Skin epidermis (tissue), 12 donors: ENCODE measurements around the gene DES.
A peak's percentile ranks its signal among the peaks of the same experiment; 100 is the strongest.

ENCODE experiments used
- H3K27ac ChIP-seq, 21 experiments: fragments of 200-600 bp; sonication (generic) in 11 of 21; one replicate each; pipeline ENCODE4 v1.5.0; 2020; ENCODE audit warnings: mild to moderate bottlenecking in 3 of 21, inconsistent platforms in 2 of 21, moderate library complexity in 2 of 21
- H3K4me3 ChIP-seq, 7 experiments: fragments of 200-600 bp; sonication (generic) in 2 of 7; one replicate each; pipeline ENCODE4 v1.5.0; 2020; ENCODE audit warnings: inconsistent platforms in 2 of 7, mild to moderate bottlenecking in 2 of 7, moderate library complexity in 1 of 7

Gene DES

DNA sequence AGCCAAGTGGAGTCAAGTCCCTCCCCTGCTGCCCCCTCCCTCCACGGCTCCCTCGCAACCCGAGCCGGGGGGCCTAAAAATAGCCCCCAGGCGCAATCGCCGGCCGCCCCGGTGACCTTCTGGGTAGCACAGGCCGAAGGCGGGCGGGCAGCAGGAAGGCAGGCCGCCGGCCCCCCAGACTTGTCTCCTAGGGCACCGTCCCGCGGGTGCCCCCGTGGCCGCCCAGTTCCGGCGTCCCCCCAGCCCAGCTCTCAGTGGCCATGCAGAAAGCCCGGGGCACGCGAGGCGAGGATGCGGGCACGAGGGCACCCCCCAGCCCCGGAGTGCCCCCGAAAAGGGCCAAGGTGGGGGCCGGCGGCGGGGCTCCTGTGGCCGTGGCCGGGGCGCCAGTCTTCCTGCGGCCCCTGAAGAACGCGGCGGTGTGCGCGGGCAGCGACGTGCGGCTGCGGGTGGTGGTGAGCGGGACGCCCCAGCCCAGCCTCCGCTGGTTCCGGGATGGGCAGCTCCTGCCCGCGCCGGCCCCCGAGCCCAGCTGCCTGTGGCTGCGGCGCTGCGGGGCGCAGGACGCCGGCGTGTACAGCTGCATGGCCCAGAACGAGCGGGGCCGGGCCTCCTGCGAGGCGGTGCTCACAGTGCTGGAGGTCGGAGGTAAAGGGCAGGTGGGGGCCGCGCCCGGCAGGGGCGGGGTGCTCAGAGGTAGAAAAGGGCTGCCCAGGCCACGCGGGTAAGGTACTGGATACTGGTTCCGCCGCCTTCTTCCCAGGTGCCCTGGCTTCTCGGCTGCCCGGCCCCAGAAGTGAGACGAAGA lies 16.7 kb downstream of the DES start, which contains the start of gene SPEG:
SPEG (plus strand) TSS at position 126 of the 808 bp plus-strand sequence; CDS start at position 261, 135 bp downstream.
- Histone ChIP-seq H3K27ac (peak within 1 kb of the TSS in 1 of 21 experiments; percentile 31), H3K4me3 (no peak within 1 kb of the TSS)

DNA sequence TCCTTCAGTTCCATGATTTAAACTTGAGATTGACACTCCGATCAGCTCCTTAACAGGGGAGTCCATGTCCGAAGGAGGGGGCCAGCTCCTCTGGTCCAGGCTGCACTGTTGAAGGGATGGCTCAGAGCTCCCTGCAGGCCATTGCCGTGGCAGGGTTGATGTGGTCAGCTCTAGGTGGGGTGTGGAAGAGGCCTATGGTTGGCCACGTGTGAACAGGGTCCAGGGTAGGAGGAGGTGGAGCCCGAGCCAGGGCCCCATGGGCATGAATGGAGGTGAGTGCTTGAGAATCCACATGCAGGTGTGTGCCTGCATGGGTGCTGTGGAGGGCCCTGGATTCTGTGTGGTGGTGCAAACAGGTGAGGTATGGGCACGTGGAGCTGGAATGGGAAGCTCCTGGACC lies 17.5 kb downstream of the DES start:
- no peak overlapping the region for H3K4me3 ChIP-seq
- H3K27ac ChIP-seq, result no peak overlapping the region

DNA sequence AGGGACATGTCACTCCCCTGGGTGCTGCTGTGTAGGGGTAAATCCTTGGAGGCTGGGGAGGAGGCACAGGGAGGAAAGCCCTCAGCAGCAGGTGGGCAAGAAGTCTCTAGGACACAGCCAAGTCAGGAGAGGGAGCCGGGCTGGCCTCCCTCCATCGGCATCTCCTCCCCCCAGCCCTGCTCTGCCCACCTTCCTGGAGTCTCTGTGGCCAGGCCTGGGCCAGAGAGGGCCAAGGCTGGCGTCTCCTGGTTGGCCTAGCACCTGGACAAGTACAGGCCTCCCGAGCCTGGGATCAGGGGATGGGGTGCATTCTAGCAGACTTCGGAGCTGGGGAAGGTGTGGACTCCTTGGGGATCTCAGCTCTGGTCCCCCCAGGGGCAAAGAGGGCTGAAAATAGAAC lies 18.3 kb downstream of the DES start:
- H3K4me3 ChIP-seq, result no peak overlapping the region

DNA sequence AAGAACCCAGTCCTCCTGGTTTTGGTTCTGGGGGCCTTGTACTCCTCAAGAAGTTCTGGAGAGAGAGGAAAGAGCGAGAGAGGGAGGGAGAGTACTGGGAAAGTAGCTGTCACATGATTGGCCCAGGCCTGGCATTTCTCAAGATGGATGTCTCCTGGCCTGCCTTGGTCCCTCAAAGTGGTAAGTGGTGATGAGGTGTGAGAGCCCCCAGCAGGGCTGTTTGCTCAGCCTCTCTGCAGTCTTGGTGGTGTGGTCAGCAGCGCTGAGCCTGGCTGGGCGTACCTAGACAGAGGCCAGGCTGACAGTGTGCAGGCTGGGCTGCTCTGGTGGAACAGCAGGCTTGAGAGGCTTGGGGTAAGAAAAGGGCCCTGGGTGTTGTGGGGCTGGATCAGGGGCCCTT lies 19.0 kb downstream of the DES start:
- no peak overlapping the region for H3K27ac ChIP-seq
- H3K4me3 ChIP-seq, result no peak overlapping the region

More for the DNA sequence above, 18.3 kb downstream of the DES start:
- no peak overlapping the region for H3K27ac ChIP-seq

DNA sequence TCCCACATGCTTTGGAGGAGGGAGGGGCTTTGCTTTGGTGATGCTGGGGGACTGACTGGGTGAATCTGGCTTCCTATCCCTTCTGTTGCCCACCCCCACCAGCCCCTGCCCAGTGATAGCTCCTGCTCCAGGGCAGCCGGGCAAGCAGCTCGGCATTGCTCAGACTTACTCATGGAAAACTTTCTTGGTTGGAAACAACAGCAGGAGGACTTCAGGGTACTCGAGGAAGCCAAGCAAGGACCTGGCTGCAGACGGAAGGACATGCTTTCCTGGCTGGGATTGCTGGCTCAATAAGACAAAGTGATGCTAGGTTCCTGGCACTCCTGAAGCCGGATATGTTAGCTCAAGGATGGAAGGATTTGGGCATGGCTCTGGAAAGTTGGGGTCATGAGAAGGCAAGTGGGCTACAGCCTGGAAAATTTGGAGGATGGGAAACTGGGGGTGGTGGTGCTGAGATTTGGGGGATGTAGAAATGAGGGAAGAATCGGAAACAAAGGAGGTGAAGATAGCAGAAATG lies 19.6 kb downstream of the DES start:
- H3K27ac ChIP-seq, result no peak overlapping the region
- no peak overlapping the region for H3K4me3 ChIP-seq

DNA sequence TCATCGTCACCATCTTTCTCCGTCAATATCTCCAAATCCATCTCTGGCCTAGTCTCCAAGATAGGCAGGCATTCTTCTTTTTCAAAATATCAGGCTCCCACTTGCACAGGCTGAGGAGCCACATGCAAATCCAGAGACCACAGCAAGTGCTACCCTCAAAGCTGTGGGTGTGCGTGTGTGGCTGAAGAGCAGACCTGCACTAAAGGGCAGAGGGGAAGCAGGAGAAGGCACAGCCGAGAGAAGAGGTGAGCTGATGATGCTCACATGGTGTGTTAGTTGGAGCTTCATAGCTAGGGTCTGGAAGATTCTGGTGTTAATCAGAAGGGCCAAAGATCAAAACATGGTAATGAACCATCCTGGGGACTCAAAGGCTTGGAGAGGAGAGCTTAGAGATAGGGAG lies 20.3 kb downstream of the DES start:
- Histone ChIP-seq H3K4me3 (no peak overlapping the region), H3K27ac (no peak overlapping the region)

DNA sequence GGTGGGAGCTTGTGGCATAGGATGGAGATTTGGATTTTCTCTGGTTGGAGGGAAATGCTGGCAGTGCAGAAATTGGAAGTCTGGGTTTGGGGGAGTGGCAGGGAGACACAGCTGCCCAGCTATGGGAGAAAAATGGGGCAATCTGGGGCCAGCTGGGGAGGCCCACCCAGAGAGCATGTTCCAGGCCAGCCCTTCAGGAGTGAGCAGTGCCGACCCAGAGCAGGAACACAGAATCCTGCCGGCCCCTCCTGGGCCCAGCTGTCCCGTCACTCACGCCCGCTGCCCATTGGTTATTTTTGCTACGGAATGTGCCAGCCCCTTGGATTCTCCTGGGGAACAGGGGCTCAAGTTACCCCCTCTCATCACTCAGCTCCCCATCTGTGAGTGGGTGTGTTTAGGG lies 21.3 kb downstream of the DES start:
- Histone ChIP-seq H3K4me3 (no peak overlapping the region), H3K27ac (no peak overlapping the region)

DNA sequence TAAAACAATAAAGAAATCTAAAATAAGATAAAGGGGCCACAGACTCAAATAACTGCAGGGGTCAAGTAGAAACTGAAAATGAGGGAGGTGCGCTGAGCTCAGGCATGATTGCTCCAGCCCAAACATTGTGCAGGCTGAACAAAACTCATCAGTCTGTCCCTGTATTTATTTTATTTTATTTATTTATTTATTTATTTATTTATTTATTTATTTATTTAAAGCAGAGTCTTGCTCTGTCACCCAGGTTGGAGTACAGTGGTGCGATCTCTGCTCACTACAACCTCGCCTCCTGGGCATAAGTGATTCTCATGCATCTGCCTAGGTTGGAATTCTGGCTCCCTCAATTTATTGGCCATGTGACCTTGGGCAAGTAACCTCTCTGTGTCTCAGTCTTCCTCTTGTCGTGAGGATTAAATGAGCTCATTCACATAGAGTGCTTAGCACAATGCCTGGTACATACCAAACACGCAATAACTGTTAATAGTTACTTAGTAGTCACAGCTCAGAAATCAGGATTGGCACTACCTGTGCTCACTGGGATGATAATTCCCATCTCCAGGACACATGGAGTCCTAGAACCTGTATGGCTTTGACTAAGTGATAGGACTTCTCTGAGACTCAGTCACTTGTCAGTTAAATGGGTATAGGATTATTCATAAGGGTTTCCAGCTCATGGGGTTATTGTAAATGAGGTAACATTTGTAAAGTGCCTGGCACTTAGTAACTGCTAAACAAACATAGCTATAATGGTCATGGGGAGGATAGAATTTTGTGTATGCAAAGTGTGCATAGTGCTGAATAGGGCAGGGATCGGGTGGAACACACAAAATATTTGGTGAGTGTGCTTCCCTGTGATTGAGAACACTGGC lies 22.4 kb downstream of the DES start:
- no peak overlapping the region for H3K27ac ChIP-seq
- H3K4me3 ChIP-seq, result no peak overlapping the region

DNA sequence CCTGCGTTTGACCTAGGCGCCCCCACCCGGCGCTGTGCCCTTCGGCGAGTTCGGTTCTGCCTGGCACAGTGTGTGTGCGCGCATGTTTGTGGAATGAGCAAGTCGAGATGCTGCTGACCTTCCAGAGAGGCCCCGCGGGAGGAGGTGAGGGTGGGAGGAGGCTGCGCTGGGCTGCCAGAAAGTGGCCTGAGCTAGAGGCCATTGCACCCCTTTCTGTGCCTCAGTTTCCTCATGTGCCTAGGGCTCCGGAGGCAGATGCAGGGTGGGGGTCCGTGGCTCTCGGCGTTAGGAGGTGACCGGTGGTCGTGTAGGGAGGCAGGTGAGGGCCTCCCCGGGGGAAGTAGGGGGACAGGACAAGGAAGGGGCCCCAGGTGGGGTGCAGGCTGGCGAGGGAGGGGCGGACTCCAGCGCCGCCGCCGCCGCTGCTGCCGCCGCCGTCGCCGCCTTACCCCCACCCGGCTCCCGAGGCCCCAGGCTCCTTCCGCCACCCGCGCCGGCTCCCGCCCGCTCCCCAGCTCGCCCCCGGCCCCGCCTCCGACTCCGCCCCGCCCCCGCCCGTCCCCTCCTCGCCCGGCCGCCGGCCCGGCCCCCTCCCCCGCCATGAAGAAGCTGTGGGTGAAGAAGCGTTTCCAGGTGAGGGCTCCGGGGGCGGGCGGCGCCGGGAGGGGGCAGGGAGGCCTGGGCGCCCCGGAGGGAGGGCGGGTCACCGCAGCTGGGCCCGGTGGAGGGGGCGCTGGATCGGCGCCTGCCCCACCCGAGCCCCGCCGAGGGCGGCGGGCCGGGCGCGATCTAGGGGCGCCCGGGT lies 23.5 kb downstream of the DES start:
- H3K4me3 ChIP-seq, result peak overlapping the region; percentile 41 to 60 (median 47)

DNA sequence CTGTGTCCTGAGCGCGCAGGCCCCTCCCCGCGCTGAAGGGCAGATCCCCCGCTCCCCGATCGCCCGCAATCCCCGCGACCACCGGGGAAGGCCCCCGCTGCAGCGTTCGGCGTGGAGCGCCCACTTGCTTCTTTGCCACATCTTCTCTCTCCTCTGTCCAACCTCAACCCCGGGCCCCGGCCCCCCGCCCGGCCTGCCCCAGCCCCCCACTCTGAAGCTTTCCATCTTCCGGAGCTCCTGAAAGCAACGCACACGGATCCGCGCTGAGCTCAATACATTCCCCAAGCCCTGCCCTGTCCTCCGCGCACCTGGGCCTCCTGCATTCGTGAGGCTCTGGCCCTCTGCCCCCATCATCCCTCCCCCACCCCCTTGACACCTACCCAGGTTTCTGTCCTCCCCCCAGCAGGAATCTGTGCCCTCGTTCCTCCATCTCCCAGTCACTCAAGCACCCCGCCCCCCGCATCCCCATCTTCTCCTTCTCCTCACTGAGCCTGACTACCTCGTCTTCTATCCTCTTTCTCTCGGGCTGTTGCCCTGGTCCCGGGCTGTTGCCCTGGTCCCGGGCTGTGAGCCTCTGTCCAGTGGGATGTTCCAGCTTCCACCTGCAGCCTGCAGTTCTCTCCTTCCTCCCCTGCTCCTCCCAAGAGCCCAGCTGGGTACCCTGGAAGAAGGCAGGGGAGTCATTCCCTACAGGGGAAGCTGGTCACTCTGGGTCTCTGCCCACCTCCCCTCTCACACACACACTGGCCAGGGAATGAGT lies 24.3 kb downstream of the DES start:
- Histone ChIP-seq H3K4me3 (peak overlapping the region; percentile 41 to 60 (median 47)), H3K27ac (peak overlapping the region in 13 of 21 experiments; percentile 25 to 77 (median 51))

More for the DNA sequence above, 23.5 kb downstream of the DES start:
- H3K27ac ChIP-seq, result peak overlapping the region in 13 of 21 experiments; percentile 25 to 77 (median 51)

DNA sequence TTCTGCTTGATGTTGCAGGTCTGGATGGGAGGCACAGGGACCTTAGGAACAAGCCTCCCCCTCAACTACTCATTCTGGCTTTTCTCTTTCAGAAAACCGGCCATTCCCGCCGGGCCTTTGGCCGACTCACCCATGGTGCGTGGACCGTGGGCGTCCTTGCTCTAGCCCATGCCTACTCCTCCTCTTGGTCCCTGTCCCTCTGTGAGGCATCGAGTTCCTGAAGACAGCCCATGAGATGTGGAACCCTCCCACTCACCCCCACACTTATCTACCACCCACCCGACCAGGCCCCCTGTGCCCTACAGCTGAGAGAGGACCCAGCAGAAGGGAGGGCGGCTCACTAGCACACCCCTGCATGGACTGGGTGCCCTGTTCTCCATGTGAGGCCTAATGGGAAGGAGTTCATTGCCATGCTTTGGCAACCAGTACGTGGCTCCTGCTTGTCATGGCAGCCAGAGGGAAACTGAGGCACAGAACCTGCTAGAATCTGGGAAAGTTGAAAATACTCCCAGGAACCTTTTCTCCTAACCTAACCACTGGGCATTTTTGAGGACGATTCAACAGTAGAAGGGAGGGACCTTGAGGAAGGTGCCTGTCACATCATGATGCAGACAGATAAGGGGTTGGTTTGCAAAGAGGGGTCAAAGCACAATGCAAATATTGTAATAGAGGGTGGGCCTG lies 25.0 kb downstream of the DES start:
- Histone ChIP-seq H3K4me3 (no peak overlapping the region), H3K27ac (no peak overlapping the region)

DNA sequence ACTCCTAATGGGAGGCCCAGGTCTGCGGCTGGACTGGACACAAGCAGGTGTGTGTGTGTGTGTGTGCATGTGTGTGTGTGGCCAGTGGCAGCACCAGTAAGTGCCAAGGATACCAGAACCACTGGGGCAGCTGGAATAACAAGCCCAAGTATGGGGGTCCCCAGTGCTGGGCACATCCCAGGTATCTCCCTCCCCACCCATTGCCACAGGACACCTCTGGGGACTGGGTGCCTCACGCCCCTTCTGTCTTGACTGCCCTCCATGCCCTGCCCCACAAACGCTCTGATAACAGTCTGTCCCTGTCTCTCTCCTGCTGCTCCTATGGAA lies 25.5 kb downstream of the DES start:
- H3K4me3 ChIP-seq, result no peak overlapping the region
- no peak overlapping the region for H3K27ac ChIP-seq

DNA sequence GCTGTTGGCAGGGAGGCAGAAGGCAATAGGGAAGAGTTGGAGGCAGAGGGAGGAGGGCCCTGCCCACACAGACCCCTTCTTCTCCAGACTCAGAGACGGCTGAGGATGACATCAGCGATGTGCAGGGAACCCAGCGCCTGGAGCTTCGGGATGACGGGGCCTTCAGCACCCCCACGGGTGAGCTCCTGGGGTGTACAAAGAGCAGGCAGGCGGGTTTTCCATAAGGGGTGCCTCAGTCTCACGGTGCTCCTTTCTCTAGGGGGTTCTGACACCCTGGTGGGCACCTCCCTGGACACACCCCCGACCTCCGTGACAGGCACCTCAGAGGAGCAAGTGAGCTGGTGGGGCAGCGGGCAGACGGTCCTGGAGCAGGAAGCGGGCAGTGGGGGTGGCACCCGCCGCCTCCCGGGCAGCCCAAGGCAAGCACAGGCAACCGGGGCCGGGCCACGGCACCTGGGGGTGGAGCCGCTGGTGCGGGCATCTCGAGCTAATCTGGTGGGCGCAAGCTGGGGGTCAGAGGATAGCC lies 26.5 kb downstream of the DES start:
- Histone ChIP-seq H3K27ac (no peak overlapping the region), H3K4me3 (no peak overlapping the region)

DNA sequence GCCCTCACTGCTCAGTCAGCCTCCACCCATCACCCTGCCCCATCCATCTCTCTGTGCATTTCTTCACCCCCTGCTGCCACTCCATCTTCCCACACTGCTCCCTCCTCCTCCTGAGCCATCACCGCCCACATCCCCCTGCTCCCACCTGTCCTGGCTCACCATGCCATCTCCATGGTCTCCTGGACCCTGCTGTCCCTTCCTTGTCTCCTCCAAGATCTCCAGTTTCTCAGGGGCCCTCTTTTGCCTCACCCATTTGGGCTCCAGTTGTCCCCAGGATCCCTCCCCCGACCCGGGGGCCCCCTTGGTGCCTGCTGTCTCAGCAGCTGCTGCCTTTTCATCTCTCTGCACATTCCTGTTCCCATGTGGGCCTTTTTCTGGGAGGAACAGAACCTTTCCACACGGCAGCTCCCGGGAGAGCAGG lies 27.1 kb downstream of the DES start:
- no peak overlapping the region for H3K27ac ChIP-seq
- no peak overlapping the region for H3K4me3 ChIP-seq

DNA sequence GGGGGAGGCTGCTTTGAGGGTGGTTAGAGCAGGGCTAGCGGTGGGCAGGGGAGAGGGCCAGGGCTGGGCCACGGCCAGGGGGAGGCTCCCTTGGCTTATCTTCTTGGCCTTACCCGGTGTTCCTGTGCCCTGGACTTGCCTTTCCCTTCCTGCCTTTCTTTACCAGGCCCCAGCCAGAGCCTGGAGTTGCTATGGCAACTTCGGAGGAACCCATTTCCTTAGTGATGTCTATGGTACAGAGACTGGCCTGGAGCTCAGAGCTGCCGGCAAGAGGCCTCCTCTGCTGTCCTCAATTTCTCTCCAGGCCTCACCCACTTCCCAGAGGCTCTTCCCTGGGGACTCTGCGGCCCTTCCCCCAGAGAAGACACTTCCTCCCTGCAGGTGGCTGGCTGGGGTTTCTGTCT lies 27.9 kb downstream of the DES start:
- Histone ChIP-seq H3K4me3 (no peak overlapping the region), H3K27ac (no peak overlapping the region)

DNA sequence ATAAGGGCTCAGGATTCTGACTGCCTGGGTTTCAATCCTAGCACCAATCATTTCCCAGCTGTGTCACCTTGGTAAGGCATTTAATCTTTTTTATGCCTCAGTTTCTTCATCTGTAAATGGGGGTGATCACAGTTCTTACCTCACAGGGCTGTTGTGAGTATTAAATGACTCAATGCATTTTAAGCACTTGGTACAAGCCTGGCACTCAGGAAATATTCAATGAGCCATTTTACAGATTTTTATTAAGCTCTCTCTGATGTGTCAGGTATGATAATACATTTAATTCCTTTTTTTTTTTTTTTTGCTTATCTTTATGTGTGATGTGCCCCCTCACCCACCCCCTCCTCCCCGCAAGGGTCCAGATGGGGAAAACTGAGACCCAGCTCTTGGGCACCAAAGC lies 28.5 kb downstream of the DES start:
- Histone ChIP-seq H3K27ac (no peak overlapping the region), H3K4me3 (no peak overlapping the region)

DNA sequence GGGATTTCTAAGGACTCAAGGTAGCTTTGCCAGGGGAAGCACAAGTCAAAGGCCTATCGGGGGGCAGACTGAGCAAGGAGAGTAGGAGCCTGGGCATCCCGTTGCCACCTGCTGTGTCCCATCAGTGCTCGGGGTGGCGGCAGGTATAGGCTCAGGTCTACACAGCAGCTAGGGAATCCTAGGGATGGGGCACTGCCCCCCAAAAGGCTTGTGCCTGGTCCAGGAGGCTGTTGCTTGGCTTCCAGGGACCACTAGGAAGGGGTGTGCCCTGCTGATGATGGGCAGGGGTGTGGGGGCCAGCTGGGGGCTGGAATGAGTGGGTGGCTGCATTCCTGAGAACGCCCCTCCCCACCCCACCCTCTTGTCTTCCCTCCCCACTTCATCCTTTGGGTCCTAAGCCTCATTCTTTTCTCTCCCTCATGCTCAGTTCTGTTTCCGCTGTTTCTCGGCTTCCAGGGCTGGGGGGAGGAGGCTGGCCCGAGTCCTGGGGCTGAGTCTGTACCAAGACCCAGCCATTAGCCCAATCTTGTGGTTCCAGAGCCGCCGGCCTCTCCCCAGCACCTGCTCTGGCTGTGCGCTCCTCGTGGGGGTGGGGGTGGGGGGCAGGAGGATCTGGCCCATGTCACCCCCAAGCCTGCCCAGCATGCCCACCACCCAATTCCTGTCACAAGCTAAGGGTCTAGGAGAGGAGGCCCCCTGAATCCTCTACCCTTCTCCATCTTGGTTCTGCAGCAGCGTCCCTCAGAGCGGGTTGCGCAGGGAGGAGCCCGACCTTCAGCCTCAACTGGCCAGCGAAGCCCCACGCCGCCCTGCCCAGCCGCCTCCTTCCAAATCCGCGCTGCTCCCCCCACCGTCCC lies 29.3 kb downstream of the DES start:
- H3K27ac ChIP-seq, result no peak overlapping the region
- no peak overlapping the region for H3K4me3 ChIP-seq
